Measurements from ENCODE around the gene KCNK5.

GRCh38 chr6:39184906-39185580 lies 44.2 kb downstream of the KCNK5 start:
- no peak for TF ChIP-seq CTCF (IDR thresholded peaks at IDR 0.05)
- no peak for TF ChIP-seq EZH2 (IDR thresholded peaks at IDR 0.05; ENCODE audit: borderline replicate concordance, insufficient read depth, low read depth, low read length, poor library complexity, severe bottlenecking)
